Left ventricle myocardium inferior (tissue), 1 donor: ENCODE data around the gene VHLL. TPM values are rescaled to one million over a fixed set of nuclear protein-coding genes. Genes with fewer than 3 reads are reported as not detected.

Experiments used
- DNase-seq: peaks from one replicate; pipeline ENCODE4 v3.0.0-alpha.2; 2020
- H3K27ac ChIP-seq: fragments of 200-600 bp; replicated peaks from 2 replicates; pipeline ENCODE4 v1.8.0; 2021
- H3K27me3 ChIP-seq: fragments of 200-600 bp; 2 replicates; pipeline ENCODE4 v1.8.0; 2021; ENCODE audit warnings: low read depth
- H3K36me3 ChIP-seq: fragments of 200-600 bp; 2 replicates; pipeline ENCODE4 v1.8.0; 2021
- H3K4me1 ChIP-seq: fragments of 200-600 bp; 2 replicates; pipeline ENCODE4 v1.8.0; 2021
- H3K4me3 ChIP-seq: fragments of 200-600 bp; 2 replicates; pipeline ENCODE4 v1.8.0; 2021; ENCODE audit warnings: mild to moderate bottlenecking, moderate library complexity
- H3K9me3 ChIP-seq: fragments of 200-600 bp; replicated peaks from 2 replicates; pipeline ENCODE4 v1.8.0; 2021
- CTCF ChIP-seq: fragments of 200-600 bp; IDR thresholded peaks from 2 replicates; pipeline ENCODE4 v1.8.0; 2021; ENCODE audit warnings: antibody characterized with exemption, mild to moderate bottlenecking, borderline replicate concordance
- intact Hi-C: fragments of 100-400 bp; cut with micrococcal nuclease; formaldehyde crosslinking; loops from one replicate; pipeline ENCODE4 v1.11.0; 2022
- total RNA-seq: library from RNA; stranded (reverse); fragmentation: NEBNext Ultra II Directional; extraction: Animal tissue kit (Norgen Biotek cat#: 25700); gene quantifications from one replicate; pipeline ENCODE4 v1.2.1, GENCODE V29; 2021
- donor health status: DM: no; HTN: yes; CAD: no; lungs with severe emphysema.

VHLL gene
- total RNA-seq, 1 donor from 2014 or later = not detected

DNA sequence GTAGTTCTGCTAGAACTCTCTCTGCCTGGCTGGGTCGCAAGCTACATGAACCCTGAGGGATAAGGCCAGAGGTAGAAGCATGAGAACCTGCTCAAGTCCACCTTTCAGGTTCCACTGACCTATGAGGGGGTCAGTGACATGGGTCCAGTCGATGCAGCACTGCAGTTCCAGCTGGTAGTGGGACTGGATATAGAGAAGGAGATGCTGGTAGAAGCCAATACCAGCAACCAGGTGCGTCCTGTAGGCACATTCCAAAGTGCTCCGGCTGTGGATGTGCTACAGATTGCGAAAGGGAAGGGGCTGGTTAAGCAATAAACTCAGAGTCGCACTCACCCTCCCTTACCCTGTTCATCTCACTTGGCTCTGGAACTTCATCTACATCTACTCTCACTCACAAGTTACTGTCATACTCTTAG, 22.1 kb downstream of the VHLL start:
- no peak for TF ChIP-seq CTCF
- no peaks in the 10 kb centered on the region for H3K9me3 ChIP-seq
- H3K27ac ChIP-seq = no peak overlapping the region
- DNase-seq = no peak
- no peak overlapping the region for H3K4me3 ChIP-seq
- peaks cover 71% of the 10 kb centered on the region for H3K36me3 ChIP-seq
- no peaks in the 10 kb centered on the region for H3K27me3 ChIP-seq
- H3K4me1 ChIP-seq = peaks cover 28% of the 10 kb centered on the region
- intact Hi-C loops = no loop called here

DNA sequence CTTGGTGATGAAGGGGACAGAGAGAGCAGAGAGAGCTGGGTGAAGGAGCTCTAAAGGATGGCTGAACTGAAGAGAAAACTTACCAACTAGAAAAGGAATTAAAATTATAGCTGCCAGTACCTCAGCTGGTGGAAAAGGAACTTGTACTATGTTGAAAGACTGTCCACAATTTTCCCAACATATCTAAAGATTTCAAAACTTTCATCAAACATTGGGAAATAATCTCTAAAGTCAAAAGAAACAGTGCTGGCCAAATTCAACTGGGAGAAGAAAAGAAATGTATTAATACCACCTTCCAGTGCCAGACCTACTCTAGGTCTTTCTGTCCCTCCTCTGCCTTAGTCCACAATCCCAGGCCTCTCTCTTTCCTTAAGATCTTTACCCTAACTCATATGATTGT, 22.6 kb downstream of the VHLL start:
- Histone ChIP-seq H3K9me3 (no peaks in the 10 kb centered on the region), H3K4me3 (no peak overlapping the region), H3K27ac (no peak overlapping the region), H3K36me3 (peaks cover 75% of the 10 kb centered on the region), H3K4me1 (peaks cover 23% of the 10 kb centered on the region), H3K27me3 (no peaks in the 10 kb centered on the region)
- intact Hi-C loops = no loop called here
- no peak for DNase-seq
- TF ChIP-seq CTCF = no peak

DNA sequence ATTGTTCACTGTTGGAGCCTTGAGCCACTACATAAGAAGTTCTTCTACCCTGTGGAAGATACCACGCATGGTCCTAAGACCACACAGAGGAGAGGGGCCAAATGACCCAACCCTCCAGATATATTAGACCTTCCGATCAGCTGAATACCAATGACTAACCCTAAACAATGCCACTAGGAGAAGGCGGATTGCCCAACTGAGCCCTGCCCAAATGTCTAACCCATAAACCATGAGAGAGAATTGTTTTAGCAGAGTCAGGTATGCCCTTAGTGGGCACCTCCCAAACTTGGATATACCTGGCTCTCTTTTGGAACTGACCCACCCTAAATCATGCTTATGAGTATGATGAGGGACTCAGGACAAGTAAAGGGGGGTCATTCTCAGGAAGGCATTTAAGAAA, 28.8 kb downstream of the VHLL start:
- H3K9me3 ChIP-seq = no peaks in the 10 kb centered on the region
- no peak for DNase-seq
- no peaks in the 10 kb centered on the region for H3K4me1 ChIP-seq
- no peaks in the 10 kb centered on the region for H3K27me3 ChIP-seq
- no peak overlapping the region for H3K27ac ChIP-seq
- intact Hi-C loops = no loop called here
- TF ChIP-seq CTCF = no peak
- no peak overlapping the region for H3K4me3 ChIP-seq
- H3K36me3 ChIP-seq = peaks cover 99% of the 10 kb centered on the region

- DNase-seq = no peak
- H3K4me1 ChIP-seq = no peaks in the 10 kb centered on the region
- no peak for TF ChIP-seq CTCF
- H3K27ac ChIP-seq = no peak overlapping the region
- intact Hi-C loops = no loop called here
- peaks cover 95% of the 10 kb centered on the region for H3K36me3 ChIP-seq
- H3K27me3 ChIP-seq = no peaks in the 10 kb centered on the region
- no peak overlapping the region for H3K4me3 ChIP-seq
- no peaks in the 10 kb centered on the region for H3K9me3 ChIP-seq
Observed at GRCh38 chr1:156268336-156268735, 30.8 kb downstream of the VHLL start.

- no peaks in the 10 kb centered on the region for H3K27me3 ChIP-seq
- H3K36me3 ChIP-seq = peaks cover 96% of the 10 kb centered on the region
- no peaks in the 10 kb centered on the region for H3K4me1 ChIP-seq
- no peak overlapping the region for H3K27ac ChIP-seq
- intact Hi-C loops = no loop called here
- no peak for TF ChIP-seq CTCF
- no peaks in the 10 kb centered on the region for H3K9me3 ChIP-seq
- no peak overlapping the region for H3K4me3 ChIP-seq
- DNase-seq = no peak
Observed at GRCh38 chr1:156266051-156266450, 33.1 kb downstream of the VHLL start.

- no peak overlapping the region for H3K27ac ChIP-seq
- no peaks in the 10 kb centered on the region for H3K4me1 ChIP-seq
- TF ChIP-seq CTCF = no peak
- no peaks in the 10 kb centered on the region for H3K27me3 ChIP-seq
- peaks cover 97% of the 10 kb centered on the region for H3K36me3 ChIP-seq
- no peak overlapping the region for H3K4me3 ChIP-seq
- intact Hi-C loops = no loop called here
- DNase-seq = no peak
- no peaks in the 10 kb centered on the region for H3K9me3 ChIP-seq
Observed at GRCh38 chr1:156263288-156263655, 35.8 kb downstream of the VHLL start.
